Jurkat, Clone E6-1 (cell line): ENCODE measurements around the gene HNF4A.

Experiments
- DNase-seq: peaks from one replicate; pipeline ENCODE4 v3.0.0-alpha.2; 2011; ENCODE audit warnings: low read depth, low spot score
- H3K4me3 ChIP-seq: 2 replicates; pipeline ENCODE4 v1.5.1; 2011; ENCODE audit warnings: mild to moderate bottlenecking, low read length, control low read depth, moderate library complexity

The HNF4A gene

DNA sequence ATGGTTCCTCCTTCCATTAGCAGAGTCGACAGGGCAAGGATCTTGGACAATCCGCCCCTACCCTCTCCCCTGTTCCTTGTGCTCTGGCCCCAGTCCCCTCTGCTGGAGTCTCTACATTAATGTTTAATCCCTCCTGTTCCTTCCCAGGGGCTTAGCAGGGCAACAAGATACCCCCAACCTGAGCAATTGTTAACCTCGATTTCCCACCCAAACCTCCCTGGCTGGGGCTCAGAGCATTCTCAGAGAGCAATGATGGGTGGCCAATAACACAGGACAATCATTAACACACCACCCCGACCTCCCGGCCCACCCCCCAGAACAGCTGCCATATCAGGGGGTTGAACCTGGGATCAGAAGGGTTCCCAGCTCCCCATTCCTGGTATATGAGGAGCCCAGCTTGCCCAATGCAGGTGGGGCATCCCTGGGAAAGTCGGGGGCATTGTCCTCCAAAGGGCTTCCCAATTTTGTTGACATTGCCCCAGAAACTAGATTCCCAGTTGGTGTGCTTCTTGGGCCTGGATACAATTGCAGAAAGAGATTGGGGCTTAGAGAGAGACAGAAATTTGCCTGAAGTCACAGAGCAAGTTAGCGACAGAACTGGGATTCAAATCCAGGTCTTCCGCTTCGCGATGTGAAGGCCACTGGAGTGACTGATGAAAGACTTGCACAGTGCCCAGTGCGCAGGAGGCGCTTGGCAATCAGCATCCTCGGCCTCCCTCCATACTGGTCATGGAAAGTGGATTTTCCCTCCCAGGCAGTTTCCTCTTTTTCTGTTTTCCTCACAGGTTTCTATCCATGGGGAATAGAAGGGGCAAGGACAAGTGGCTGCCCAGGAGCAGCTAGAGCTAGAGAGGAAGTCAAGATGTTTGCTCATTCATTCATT lies 60.6 kb downstream of the HNF4A start:
- DNase-seq, result no peak
- no peak overlapping the region for H3K4me3 ChIP-seq

DNA sequence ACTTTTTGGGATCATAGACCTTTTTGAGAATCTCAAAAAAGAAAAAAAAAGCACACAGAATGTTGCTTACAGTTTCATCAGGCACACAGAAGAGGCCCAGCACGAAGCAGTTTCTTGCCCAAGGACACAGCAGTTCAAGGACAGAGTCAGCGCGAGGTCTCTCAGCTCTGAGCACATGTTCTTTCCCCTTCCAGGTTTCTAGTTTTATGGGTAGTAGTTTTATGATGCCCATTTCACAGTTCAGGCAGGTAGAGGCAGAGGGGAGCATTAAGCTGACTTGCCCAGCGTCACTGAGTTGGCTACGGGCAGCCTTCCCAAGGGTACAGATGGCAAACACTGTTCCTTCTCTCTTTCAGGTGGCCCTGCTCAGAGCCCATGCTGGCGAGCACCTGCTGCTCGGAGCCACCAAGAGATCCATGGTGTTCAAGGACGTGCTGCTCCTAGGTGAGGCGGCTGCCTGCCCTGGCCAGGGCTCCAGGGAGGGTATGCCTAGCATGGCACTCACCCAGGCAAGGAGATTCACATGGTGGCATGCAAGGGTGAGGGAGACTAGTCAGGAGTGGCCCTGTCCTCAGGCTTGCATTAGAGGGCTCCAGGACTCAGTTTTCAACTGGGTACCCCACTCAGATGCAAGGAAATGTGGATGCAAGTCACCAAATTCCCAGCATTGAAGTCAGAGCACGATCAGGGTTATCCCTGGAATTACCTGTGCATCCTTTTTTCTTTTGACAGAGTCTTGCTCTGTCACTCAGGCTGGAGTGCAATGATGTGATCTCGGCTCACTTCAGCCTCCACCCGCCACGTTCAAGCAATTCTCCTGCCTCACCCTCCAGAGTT lies 62.8 kb downstream of the HNF4A start:
- DNase-seq, result no peak
- H3K4me3 ChIP-seq, result no peak overlapping the region

DNA sequence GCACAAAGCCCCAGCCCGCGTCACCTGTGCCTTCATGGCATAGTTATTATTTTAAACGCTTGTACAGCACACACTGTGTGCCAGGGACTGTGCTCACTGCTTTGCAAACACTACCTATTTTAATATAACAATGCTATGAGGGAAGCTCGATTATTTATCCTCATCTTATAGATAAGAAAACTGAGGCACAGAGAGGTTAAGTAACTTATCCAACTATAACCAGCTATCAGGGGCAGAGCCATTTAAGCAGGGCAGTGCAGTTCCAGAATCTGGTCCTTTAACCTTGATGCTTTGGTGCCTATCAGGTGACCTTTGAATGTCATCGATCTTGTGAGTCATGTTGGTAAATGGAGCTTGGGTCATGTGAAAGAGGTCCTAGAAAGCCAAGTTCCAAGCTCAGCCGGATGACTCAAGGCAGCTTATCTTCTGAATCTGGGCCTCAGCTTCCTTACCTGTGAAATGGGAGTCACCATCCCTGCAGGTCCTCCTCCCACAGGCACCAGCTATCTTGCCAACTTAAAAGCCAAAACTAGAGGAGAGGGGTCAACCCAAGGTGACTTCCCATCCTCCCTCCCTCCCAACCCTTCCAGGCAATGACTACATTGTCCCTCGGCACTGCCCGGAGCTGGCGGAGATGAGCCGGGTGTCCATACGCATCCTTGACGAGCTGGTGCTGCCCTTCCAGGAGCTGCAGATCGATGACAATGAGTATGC lies 63.8 kb downstream of the HNF4A start:
- DNase-seq, result no peak
- H3K4me3 ChIP-seq, result no peak overlapping the region

DNA sequence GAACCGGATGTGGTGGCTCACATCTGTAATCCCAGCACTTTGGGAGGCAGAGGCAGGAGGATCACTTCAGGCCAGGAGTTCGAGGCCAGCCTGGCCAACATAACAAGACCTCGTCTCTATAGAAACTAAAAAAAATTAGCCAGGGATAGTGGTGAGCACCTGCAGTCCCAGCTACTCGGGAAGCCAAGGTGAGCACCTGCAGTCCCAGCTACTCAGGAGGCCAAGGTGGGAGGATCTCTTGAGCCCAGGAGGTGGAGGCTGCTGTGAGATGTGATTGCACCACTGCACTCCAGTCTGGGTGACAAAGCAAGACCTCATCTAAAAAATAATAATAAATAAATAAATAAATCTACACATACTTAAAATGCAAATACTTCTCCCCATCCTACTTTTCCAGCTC lies 65.0 kb downstream of the HNF4A start:
- H3K4me3 ChIP-seq, result no peak overlapping the region
- no peak for DNase-seq

DNA sequence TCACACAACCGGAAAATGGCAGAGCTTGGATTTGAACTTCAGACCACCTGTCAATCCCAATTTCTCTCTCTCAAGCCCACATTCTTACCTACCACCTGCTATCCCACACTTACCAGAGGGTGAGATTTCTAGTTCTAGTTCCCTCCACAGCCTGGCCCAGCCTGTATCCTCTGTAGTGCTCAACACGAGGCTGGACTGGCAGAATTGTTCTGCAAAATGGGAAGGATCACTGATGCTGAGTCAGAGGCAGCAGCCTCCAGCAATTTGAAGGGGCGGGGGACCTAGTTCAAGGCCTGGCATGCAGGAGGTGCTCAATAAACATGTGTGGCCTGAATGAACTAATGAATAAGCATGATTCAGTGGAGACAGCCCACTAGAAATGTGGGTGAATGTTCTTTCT lies 66.6 kb downstream of the HNF4A start:
- DNase-seq, result no peak

DNA sequence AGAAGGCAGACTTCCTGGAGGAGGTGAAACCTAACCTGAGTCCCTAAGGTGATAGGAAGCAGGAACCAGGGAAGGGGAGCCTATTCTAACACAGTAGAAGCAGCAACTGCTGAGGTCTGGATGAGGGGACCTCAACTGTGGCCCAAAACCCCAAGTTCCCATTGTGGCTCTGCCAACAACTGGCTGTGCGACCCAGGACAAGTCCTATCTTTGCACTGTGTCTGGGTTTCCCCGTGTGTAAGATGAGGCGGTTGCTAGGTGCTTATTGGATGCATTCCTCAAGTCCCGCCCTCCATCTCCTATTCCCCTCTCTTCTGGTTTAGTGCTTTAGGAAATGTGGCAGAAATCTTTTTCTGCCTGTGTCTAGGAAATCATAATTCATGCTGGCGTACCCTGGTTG lies 68.0 kb downstream of the HNF4A start:
- H3K4me3 ChIP-seq, result no peak overlapping the region
- no peak for DNase-seq

More for the DNA sequence above, 66.6 kb downstream of the HNF4A start:
- no peak overlapping the region for H3K4me3 ChIP-seq

DNA sequence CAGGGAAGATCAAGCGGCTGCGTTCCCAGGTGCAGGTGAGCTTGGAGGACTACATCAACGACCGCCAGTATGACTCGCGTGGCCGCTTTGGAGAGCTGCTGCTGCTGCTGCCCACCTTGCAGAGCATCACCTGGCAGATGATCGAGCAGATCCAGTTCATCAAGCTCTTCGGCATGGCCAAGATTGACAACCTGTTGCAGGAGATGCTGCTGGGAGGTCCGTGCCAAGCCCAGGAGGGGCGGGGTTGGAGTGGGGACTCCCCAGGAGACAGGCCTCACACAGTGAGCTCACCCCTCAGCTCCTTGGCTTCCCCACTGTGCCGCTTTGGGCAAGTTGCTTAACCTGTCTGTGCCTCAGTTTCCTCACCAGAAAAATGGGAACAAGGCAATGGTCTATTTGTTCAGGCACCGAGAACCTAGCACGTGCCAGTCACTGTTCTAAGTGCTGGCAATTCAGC lies 68.6 kb downstream of the HNF4A start:
- H3K4me3 ChIP-seq, result no peak overlapping the region
- DNase-seq, result no peak

DNA sequence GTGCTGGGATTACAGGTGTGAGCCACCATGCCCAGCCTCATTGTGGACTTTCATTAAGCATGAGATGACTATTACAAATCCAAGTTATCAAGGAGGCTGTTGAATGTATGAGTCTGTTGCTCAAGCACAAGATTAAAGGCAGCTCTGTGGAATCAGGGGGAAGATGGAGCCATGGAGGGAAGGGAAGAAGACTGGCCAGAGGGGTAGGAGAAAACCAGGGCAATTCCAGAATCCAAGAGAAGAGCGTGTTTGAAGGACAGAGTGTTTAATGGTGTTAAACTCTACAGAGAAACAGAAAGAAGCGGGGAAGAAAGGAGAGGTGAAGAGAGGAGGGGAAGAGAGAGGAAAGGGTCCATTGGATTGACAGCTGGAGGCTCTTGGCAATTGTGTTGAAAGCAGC lies 70.4 kb downstream of the HNF4A start:
- H3K4me3 ChIP-seq, result no peak overlapping the region
- DNase-seq, result no peak

DNA sequence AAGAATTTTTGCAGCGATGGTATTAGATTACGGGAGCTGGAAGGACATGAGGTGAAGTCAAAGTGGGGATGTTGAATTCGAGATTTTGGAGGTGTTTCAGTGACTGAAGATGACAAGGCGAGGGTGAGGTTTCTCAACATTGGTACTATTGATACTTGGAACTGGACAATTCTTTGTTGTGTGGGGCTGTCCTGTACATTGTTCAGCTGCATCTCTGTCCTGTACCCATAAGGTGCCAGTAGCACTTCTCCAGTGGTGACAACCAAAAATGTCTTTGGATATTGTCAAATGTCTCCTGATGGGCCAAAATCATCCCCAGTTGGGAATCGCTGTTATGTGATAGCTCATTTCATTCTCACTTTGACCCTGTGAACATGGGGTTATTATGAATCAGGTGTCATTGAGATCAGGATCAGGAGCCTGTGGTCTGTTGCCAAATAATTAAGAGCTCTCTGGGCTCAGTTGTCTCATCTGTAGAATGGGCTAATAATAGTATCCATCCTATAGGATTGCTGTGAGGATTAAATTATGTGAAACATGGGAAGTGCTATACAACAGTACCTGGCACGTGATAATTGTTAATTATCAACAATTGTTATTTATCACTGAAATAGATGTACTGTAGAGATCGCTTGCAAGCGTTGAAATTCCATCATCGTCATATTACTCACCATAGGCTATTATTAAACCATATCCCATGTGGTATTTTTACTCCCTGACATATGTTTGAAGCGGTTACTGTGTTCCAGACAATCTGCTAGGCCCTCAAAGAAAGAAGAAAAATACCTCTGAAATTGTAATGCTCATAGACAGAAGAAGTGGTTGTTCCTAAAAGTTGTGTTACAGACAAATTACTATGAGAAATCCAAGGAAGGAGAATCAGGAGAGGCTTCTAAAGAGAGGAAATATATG lies 71.6 kb downstream of the HNF4A start:
- no peak overlapping the region for H3K4me3 ChIP-seq
- no peak for DNase-seq

DNA sequence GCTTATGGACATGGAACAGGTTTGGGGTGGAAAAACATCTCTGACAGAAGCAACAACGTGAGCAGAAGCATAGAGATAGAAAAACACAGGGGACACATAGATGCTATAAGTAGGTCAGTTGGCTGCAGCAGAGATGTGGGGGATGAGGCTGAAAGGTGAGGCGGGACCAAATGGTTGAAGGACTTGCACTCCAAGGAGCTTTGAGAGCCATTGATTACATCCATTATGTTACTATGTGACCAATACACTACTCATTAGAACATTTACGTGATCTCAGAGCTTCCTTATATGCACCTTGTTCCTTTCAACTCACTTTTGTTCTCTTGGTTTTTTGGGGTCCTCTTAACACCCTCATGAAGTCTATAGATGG lies 72.3 kb downstream of the HNF4A start:
- H3K4me3 ChIP-seq, result no peak overlapping the region
- no peak for DNase-seq

DNA sequence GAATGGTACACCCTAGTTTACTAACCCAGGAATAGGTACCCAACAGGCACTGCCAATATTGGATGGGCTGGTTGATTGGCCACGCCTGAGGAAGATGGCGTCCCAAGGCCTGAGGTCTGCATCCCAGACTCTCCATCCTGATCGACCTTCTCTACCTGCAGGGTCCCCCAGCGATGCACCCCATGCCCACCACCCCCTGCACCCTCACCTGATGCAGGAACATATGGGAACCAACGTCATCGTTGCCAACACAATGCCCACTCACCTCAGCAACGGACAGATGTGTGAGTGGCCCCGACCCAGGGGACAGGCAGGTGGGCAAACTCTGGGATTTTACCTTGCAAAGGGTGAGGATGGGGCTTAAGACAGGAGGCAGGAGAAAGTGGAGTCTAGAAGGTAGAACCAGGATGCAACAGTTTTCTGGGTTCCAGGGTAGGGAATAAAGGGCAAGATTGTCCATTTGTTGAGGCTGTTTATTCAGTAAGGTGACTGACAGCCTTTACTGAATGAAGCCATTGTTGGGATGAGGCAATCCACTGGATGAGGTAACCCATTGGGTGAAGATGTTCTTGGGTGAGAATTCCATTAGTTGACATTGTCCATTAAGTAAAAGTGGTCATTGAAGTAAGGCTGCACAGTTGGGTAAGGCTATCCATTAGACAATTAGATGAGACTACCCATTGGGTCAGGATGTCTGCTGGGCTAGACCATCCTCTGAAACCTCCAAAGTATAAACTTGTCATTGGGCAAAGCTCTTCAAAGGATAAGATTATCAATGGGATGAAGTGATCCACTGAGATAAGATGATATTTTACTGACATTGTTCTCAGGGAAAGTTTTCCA lies 72.9 kb downstream of the HNF4A start:
- H3K4me3 ChIP-seq, result no peak overlapping the region
- DNase-seq, result no peak

DNA sequence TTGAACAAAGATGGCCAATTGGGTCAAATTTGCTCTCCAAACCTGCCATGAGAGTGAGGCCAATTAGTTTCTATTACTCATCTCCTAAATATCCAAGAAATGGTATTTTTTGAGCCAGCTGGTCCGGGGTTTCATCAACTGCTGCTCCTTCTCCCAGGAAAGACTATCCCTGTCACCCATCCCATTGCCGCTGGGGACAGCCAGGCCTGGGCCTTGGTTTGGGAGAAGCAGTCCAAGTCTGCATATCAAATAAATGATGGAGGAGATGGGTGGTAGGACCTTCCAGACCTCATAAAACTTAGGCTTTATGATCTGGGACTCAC lies 73.5 kb downstream of the HNF4A start:
- no peak overlapping the region for H3K4me3 ChIP-seq
- DNase-seq, result no peak

DNA sequence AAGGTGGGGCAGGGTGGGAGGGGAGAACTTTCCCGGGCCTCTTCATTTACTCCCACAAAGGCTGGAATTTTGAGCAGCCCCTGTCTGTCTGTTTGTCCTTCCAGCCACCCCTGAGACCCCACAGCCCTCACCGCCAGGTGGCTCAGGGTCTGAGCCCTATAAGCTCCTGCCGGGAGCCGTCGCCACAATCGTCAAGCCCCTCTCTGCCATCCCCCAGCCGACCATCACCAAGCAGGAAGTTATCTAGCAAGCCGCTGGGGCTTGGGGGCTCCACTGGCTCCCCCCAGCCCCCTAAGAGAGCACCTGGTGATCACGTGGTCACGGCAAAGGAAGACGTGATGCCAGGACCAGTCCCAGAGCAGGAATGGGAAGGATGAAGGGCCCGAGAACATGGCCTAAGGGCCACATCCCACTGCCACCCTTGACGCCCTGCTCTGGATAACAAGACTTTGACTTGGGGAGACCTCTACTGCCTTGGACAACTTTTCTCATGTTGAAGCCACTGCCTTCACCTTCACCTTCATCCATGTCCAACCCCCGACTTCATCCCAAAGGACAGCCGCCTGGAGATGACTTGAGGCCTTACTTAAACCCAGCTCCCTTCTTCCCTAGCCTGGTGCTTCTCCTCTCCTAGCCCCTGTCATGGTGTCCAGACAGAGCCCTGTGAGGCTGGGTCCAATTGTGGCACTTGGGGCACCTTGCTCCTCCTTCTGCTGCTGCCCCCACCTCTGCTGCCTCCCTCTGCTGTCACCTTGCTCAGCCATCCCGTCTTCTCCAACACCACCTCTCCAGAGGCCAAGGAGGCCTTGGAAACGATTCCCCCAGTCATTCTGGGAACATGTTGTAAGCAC lies 74.1 kb downstream of the HNF4A start:
- no peak for DNase-seq
- no peak overlapping the region for H3K4me3 ChIP-seq

DNA sequence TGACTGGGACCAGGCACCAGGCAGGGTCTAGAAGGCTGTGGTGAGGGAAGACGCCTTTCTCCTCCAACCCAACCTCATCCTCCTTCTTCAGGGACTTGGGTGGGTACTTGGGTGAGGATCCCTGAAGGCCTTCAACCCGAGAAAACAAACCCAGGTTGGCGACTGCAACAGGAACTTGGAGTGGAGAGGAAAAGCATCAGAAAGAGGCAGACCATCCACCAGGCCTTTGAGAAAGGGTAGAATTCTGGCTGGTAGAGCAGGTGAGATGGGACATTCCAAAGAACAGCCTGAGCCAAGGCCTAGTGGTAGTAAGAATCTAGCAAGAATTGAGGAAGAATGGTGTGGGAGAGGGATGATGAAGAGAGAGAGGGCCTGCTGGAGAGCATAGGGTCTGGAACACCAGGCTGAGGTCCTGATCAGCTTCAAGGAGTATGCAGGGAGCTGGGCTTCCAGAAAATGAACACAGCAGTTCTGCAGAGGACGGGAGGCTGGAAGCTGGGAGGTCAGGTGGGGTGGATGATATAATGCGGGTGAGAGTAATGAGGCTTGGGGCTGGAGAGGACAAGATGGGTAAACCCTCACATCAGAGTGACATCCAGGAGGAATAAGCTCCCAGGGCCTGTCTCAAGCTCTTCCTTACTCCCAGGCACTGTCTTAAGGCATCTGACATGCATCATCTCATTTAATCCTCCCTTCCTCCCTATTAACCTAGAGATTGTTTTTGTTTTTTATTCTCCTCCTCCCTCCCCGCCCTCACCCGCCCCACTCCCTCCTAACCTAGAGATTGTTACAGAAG lies 75.0 kb downstream of the HNF4A start:
- DNase-seq, result no peak
- no peak overlapping the region for H3K4me3 ChIP-seq

DNA sequence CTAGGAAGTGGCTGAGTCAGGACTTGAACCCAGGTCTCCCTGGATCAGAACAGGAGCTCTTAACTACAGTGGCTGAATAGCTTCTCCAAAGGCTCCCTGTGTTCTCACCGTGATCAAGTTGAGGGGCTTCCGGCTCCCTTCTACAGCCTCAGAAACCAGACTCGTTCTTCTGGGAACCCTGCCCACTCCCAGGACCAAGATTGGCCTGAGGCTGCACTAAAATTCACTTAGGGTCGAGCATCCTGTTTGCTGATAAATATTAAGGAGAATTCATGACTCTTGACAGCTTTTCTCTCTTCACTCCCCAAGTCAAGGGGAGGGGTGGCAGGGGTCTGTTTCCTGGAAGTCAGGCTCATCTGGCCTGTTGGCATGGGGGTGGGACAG lies 75.6 kb downstream of the HNF4A start:
- DNase-seq, result no peak

DNA sequence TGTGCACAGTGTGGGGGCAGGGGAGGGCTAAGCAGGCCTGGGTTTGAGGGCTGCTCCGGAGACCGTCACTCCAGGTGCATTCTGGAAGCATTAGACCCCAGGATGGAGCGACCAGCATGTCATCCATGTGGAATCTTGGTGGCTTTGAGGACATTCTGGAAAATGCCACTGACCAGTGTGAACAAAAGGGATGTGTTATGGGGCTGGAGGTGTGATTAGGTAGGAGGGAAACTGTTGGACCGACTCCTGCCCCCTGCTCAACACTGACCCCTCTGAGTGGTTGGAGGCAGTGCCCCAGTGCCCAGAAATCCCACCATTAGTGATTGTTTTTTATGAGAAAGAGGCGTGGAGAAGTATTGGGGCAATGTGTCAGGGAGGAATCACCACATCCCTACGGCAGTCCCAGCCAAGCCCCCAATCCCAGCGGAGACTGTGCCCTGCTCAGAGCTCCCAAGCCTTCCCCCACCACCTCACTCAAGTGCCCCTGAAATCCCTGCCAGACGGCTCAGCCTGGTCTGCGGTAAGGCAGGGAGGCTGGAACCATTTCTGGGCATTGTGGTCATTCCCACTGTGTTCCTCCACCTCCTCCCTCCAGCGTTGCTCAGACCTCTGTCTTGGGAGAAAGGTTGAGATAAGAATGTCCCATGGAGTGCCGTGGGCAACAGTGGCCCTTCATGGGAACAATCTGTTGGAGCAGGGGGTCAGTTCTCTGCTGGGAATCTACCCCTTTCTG lies 76.2 kb downstream of the HNF4A start:
- no peak overlapping the region for H3K4me3 ChIP-seq
- no peak for DNase-seq

More for the DNA sequence above, 75.6 kb downstream of the HNF4A start:
- no peak overlapping the region for H3K4me3 ChIP-seq
